CD4-positive, alpha-beta T cell (primary cell): Measurements from ENCODE around the gene ANXA10. TPM values are rescaled to one million over a fixed set of nuclear protein-coding genes. Genes with fewer than 3 reads are reported as not detected.

Experiments used
- ATAC-seq: fragments of 200-7000 bp; cut with Tn5 transposase; one replicate; pipeline ENCODE4 v1.10.0; 2022; ENCODE audit warnings: mild to moderate bottlenecking; ENCODE audit not compliant: poor library complexity
- CTCF ChIA-PET: fragments of 350-600 bp; sonication (Branson Sonifier 250); formaldehyde crosslinking; loops from one replicate; lab custom pipeline; 2021; ENCODE audit warnings: antibody characterized with exemption, inconsistent platforms; lab: Charles Lee
- POLR2A ChIA-PET: fragments of 350-600 bp; sonication (Branson Sonifier 250); formaldehyde crosslinking; loops from one replicate; lab custom pipeline; 2021; ENCODE audit warnings: antibody characterized with exemption, inconsistent platforms; lab: Charles Lee
- DNase-seq, 14 experiments: peaks; one replicate each; pipeline ENCODE4 v3.0.0-alpha.2; 2013 to 2020; ENCODE audit warnings: mixed read lengths in 2 of 14
- H3K27ac ChIP-seq, 2 donors: one replicate each; pipeline versions ENCODE4 v1.5.1 to v1.7.0; 2013; ENCODE audit warnings: low read length in 2 of 2, low read depth in 1 of 2, mild to moderate bottlenecking in 1 of 2
- H3K27me3 ChIP-seq, 2 experiments: 1 replicate in 1 of 2; 2 replicates in 1 of 2; pipeline versions ENCODE4 v1.6.1 to v1.7.0; 2013; ENCODE audit warnings: low read length in 2 of 2, control low read depth in 1 of 2, mild to moderate bottlenecking in 1 of 2, moderate library complexity in 1 of 2; ENCODE audit not compliant: insufficient read depth in 2 of 2, control insufficient read depth in 1 of 2
- H3K36me3 ChIP-seq: one replicate; pipeline ENCODE4 v1.6.1; 2013; ENCODE audit warnings: low read length, control low read depth; ENCODE audit not compliant: insufficient read depth
- H3K4me1 ChIP-seq: one replicate; pipeline ENCODE4 v1.6.1; 2013; ENCODE audit warnings: low read length, control low read depth; ENCODE audit not compliant: insufficient read depth
- H3K4me3 ChIP-seq: one replicate; pipeline ENCODE4 v1.5.1; 2013; ENCODE audit warnings: mild to moderate bottlenecking, low read length, moderate library complexity
- H3K9me3 ChIP-seq, 2 experiments: 1 replicate in 1 of 2; 2 replicates in 1 of 2; pipeline versions ENCODE4 v1.6.1 to v1.7.0; 2013; ENCODE audit warnings: low read length in 2 of 2, mild to moderate bottlenecking in 2 of 2, control low read depth in 1 of 2, moderate library complexity in 1 of 2; ENCODE audit not compliant: control insufficient read depth in 1 of 2, insufficient read depth in 1 of 2
- H3K27ac Mint-ChIP-seq: one replicate; pipeline ENCODE4 v1.8.0; 2020; ENCODE audit warnings: mixed read lengths
- H3K27me3 Mint-ChIP-seq: one replicate; pipeline ENCODE4 v1.8.0; 2021; ENCODE audit warnings: mixed read lengths
- H3K36me3 Mint-ChIP-seq: one replicate; pipeline ENCODE4 v1.8.0; 2021; ENCODE audit warnings: low read depth, mixed read lengths
- H3K4me1 Mint-ChIP-seq: one replicate; pipeline ENCODE4 v1.8.0; 2021; ENCODE audit warnings: low read depth, mixed read lengths
- H3K4me3 Mint-ChIP-seq: one replicate; pipeline ENCODE4 v1.8.0; 2020; ENCODE audit warnings: mild to moderate bottlenecking, mixed read lengths
- H3K9me3 Mint-ChIP-seq: one replicate; pipeline ENCODE4 v1.8.0; 2020; ENCODE audit warnings: mixed read lengths
- intact Hi-C, 2 experiments: fragments of 100-400 bp; cut with DNase I in 1 of 2; cut with micrococcal nuclease in 1 of 2; formaldehyde crosslinking; loops; one replicate each; pipeline versions ENCODE4 v1.15.1 to v1.9.0; 2023 to 2025; cut with DNase I, micrococcal nuclease
- total RNA-seq, 174 experiments: library from RNA in 2 of 174; stranded (reverse) in 2 of 174; gene quantifications; one replicate each; pipeline ENCODE4 v1.2.3 and lab custom pipeline; 2021 to 2026
- TF ChIP-seq, protein P1 (sequence below): fragments of 200-600 bp; IDR thresholded peaks from one replicate; pipeline ENCODE4 v1.8.0; 2022; ENCODE audit warnings: antibody characterized with exemption, mild to moderate bottlenecking

Gene ANXA10
- total RNA-seq, 2 experiments from 2014 or later = not detected

DNA sequence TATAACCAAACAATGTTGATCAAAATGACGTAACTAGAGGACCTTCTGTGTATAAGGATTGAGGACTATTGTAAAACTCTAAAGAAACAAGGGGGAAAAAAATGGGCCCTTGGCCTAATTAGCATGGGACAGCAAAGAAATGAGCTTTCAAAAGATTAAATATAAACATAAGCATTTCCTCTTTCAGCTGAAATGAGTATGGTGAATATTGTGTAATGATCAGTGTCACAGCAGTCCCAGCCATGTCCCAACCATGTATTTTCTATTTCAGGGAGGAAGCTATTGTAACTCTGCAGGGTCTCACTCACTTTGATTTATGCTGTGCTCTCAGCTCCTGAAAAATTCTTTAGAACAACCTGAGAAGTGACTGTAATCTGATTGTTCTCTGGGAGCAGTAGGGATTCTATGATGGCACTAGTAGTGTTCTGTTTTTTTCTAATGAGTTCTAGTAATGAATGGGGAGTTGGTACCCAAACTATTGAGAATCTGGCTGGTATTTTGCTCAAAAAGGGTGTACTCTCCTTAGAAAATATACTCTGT, 25.8 kb downstream of the ANXA10 start:
- Mint-ChIP-seq H3K27ac (no peak overlapping the region), H3K4me3 (no peak overlapping the region), H3K4me1 (no peaks in the 10 kb centered on the region), H3K27me3 (no peaks in the 10 kb centered on the region), H3K36me3 (no peaks in the 10 kb centered on the region), H3K9me3 (no peaks in the 10 kb centered on the region)
- ChIA-PET POLR2A (no interaction called here), CTCF (no interaction called here)
- H3K27ac ChIP-seq = no peak overlapping the region
- H3K4me3 ChIP-seq = no peak overlapping the region
- TF ChIP-seq, protein P1, sequence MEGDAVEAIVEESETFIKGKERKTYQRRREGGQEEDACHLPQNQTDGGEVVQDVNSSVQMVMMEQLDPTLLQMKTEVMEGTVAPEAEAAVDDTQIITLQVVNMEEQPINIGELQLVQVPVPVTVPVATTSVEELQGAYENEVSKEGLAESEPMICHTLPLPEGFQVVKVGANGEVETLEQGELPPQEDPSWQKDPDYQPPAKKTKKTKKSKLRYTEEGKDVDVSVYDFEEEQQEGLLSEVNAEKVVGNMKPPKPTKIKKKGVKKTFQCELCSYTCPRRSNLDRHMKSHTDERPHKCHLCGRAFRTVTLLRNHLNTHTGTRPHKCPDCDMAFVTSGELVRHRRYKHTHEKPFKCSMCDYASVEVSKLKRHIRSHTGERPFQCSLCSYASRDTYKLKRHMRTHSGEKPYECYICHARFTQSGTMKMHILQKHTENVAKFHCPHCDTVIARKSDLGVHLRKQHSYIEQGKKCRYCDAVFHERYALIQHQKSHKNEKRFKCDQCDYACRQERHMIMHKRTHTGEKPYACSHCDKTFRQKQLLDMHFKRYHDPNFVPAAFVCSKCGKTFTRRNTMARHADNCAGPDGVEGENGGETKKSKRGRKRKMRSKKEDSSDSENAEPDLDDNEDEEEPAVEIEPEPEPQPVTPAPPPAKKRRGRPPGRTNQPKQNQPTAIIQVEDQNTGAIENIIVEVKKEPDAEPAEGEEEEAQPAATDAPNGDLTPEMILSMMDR = no peak
- peaks cover 0 to 3% of the 10 kb centered on the region in 2 experiments for H3K9me3 ChIP-seq
- intact Hi-C loops = no loop called here
- no peak for ATAC-seq
- no peak for DNase-seq
- no peaks in the 10 kb centered on the region for H3K4me1 ChIP-seq
- no peaks in the 10 kb centered on the region for H3K27me3 ChIP-seq
- no peaks in the 10 kb centered on the region for H3K36me3 ChIP-seq

DNA sequence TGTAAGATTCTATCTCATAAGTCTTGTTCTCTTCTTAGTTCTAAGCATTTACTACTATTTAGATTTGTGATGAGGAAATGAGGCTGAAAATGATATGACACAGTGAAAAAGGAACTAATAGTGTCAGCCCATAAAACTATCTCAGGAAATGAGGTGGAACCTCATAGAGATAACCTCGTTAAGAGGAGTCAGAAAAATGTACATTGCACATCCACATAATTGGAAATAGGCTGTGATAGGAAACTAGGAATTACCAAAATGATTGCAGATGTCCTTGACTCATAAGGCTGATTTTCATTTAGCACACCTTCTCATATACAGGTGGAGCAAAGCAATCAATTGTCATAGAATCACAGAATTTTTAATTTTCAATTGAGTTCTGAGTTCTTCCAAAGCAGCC, 26.8 kb downstream of the ANXA10 start:
- ATAC-seq = no peak
- no peak overlapping the region for H3K27ac Mint-ChIP-seq
- no peaks in the 10 kb centered on the region for H3K9me3 Mint-ChIP-seq
- no peak overlapping the region for H3K27ac ChIP-seq
- no peaks in the 10 kb centered on the region for H3K4me1 Mint-ChIP-seq
- no peaks in the 10 kb centered on the region for H3K36me3 Mint-ChIP-seq
- H3K27me3 Mint-ChIP-seq = no peaks in the 10 kb centered on the region
- no peak overlapping the region for H3K4me3 Mint-ChIP-seq
- H3K9me3 ChIP-seq = peaks cover 0 to 3% of the 10 kb centered on the region in 2 experiments
- intact Hi-C loops = no loop called here
- TF ChIP-seq, protein P1 = no peak
- POLR2A ChIA-PET = no interaction called here
- no peak for DNase-seq
- H3K4me1 ChIP-seq = no peaks in the 10 kb centered on the region
- H3K4me3 ChIP-seq = no peak overlapping the region
- CTCF ChIA-PET = no interaction called here
- no peaks in the 10 kb centered on the region for H3K27me3 ChIP-seq
- no peaks in the 10 kb centered on the region for H3K36me3 ChIP-seq

DNA sequence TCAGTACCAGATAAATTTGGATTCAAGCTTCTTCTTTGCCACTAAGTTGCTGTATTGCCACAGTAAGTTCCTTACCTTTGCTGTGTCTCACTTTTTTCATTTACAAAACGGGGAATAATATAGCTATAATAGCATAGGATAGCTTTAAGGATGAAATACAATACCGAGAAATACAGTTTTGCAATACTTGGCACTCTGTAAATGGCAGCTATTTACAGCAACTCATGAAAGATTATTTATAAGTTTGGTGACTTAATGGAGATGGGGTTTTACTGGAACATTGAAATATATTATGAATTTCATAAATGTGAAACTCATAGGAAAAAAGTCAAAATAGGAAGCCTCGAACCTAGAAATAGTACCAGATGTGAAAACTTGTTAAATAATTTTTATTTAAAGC, 27.6 kb downstream of the ANXA10 start:
- Mint-ChIP-seq H3K27ac (no peak overlapping the region), H3K36me3 (no peaks in the 10 kb centered on the region), H3K27me3 (no peaks in the 10 kb centered on the region), H3K9me3 (no peaks in the 10 kb centered on the region), H3K4me1 (no peaks in the 10 kb centered on the region), H3K4me3 (no peak overlapping the region)
- Histone ChIP-seq H3K9me3 (peaks cover 0 to 3% of the 10 kb centered on the region in 2 experiments), H3K36me3 (no peaks in the 10 kb centered on the region), H3K27me3 (no peaks in the 10 kb centered on the region), H3K4me1 (no peaks in the 10 kb centered on the region), H3K4me3 (no peak overlapping the region), H3K27ac (no peak overlapping the region)
- CTCF ChIA-PET = no interaction called here
- no peak for ATAC-seq
- intact Hi-C loops = no loop called here
- TF ChIP-seq, protein P1 = no peak
- POLR2A ChIA-PET = no interaction called here
- no peak for DNase-seq
